T-helper 17 cell (primary cell): ENCODE results near the gene TMEM50B. TPM values are rescaled to one million over a fixed set of nuclear protein-coding genes. Genes with fewer than 3 reads are reported as not detected.

Experiments used
- ATAC-seq: fragments of 150-1000 bp; cut with Tn5 transposase; 2 replicates; pipeline ENCODE4 v1.10.0; 2021; ENCODE audit warnings: mild to moderate bottlenecking, moderate library complexity
- DNase-seq, 3 donors: peaks; one replicate each; pipeline versions ENCODE4 v3.0.0 to v3.0.0-alpha.2; 2020 to 2021
- H3K9me3 ChIP-seq: one replicate; pipeline ENCODE4 v1.7.0; 2013; ENCODE audit warnings: low read length, mild to moderate bottlenecking; ENCODE audit not compliant: control insufficient read depth, poor library complexity, severe bottlenecking
- H3K27ac Mint-ChIP-seq: one replicate; pipeline ENCODE4 v1.8.0; 2022; ENCODE audit warnings: mild to moderate bottlenecking, moderate library complexity, mixed read lengths
- H3K27me3 Mint-ChIP-seq: one replicate; pipeline ENCODE4 v1.8.0; 2022; ENCODE audit warnings: mixed read lengths
- H3K36me3 Mint-ChIP-seq: one replicate; pipeline ENCODE4 v1.8.0; 2022; ENCODE audit warnings: low read depth, mixed read lengths
- H3K4me1 Mint-ChIP-seq: one replicate; pipeline ENCODE4 v1.8.0; 2022; ENCODE audit warnings: mild to moderate bottlenecking, mixed read lengths
- H3K4me3 Mint-ChIP-seq: one replicate; pipeline ENCODE4 v1.8.0; 2022; ENCODE audit warnings: mild to moderate bottlenecking, moderate library complexity, mixed read lengths
- total RNA-seq, 4 donors: library from RNA in 2 of 4; stranded (reverse) in 2 of 4; gene quantifications; one replicate each; pipeline ENCODE4 v1.2.3 and lab custom pipeline; 2022 to 2026

Gene TMEM50B
- total RNA-seq, 2 donors from 2014 or later, result 41.7 to 60.3 TPM

- H3K9me3 ChIP-seq, result no peaks in the 10 kb centered on the region
- Mint-ChIP-seq H3K27me3 (no peaks in the 10 kb centered on the region), H3K4me3 (no peak overlapping the region), H3K27ac (peak overlapping the region; percentile 93), H3K4me1 (peaks cover 19% of the 10 kb centered on the region), H3K36me3 (peaks cover 2% of the 10 kb centered on the region)
- DNase-seq, result no peak
- ATAC-seq, result no peak
These were observed 46.2 kb downstream of the TMEM50B start for GRCh38 chr21:33433425-33434114.

DNA sequence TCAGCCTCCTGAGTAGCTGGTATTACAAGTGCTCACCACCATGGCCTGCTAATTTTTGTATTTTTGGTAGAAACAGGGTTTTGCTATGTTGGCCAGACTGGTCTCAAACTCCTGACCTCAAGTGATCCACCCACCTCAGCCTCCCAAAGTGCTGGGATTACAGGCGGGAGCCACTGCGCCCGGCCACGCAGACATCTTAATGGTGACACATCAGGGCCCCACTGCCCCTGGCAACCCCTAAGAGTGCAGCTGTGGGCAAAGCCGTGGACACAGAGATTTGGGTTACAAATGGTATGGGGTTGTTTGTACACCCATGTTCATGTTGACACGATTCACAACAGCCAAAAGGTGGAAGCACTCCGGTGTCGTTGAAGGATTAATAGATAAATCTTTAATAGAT lies 46.8 kb downstream of the TMEM50B start:
- no peak for DNase-seq
- Mint-ChIP-seq H3K36me3 (peaks cover 2% of the 10 kb centered on the region), H3K27me3 (no peaks in the 10 kb centered on the region), H3K27ac (peak overlapping the region; percentile 93), H3K4me1 (peaks cover 19% of the 10 kb centered on the region), H3K4me3 (no peak overlapping the region)
- no peaks in the 10 kb centered on the region for H3K9me3 ChIP-seq
- ATAC-seq, result no peak

GRCh38 chr21:33432496-33432895 lies 47.3 kb downstream of the TMEM50B start:
- no peak for ATAC-seq
- peak overlapping the region; percentile 93 for H3K27ac Mint-ChIP-seq
- peaks cover 19% of the 10 kb centered on the region for H3K4me1 Mint-ChIP-seq
- H3K9me3 ChIP-seq, result no peaks in the 10 kb centered on the region
- DNase-seq, result no peak
- H3K36me3 Mint-ChIP-seq, result peaks cover 2% of the 10 kb centered on the region
- no peaks in the 10 kb centered on the region for H3K27me3 Mint-ChIP-seq
- H3K4me3 Mint-ChIP-seq, result no peak overlapping the region

GRCh38 chr21:33430858-33431257 lies 48.9 kb downstream of the TMEM50B start:
- H3K9me3 ChIP-seq, result no peaks in the 10 kb centered on the region
- DNase-seq, result no peak
- H3K36me3 Mint-ChIP-seq, result peaks cover 2% of the 10 kb centered on the region
- no peak overlapping the region for H3K4me3 Mint-ChIP-seq
- ATAC-seq, result no peak
- no peaks in the 10 kb centered on the region for H3K27me3 Mint-ChIP-seq
- H3K27ac Mint-ChIP-seq, result no peak overlapping the region
- peaks cover 19% of the 10 kb centered on the region for H3K4me1 Mint-ChIP-seq

DNA sequence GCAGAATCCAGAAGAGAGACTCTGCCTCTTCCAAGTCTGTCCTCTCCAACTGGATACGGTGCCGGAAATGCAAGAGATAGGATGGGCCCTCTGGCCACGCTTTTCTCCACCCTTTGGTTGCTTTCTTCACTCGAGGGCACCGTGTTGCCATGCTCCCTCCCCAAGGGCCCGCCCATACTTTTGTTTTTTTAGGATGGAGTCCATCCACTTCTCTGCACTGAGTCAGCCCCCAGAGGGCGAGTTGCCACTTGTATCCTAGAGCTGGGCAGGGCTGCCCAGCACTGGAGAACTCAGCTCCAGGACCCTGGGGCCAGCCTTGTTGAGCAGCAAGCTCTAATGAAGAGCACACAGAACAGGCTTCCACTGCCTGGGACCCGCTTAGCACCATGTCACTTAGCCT lies 51.1 kb downstream of the TMEM50B start:
- H3K27me3 Mint-ChIP-seq, result no peaks in the 10 kb centered on the region
- no peak overlapping the region for H3K27ac Mint-ChIP-seq
- no peaks in the 10 kb centered on the region for H3K9me3 ChIP-seq
- H3K36me3 Mint-ChIP-seq, result peaks cover 2% of the 10 kb centered on the region
- H3K4me1 Mint-ChIP-seq, result peaks cover 5% of the 10 kb centered on the region
- H3K4me3 Mint-ChIP-seq, result no peak overlapping the region
- DNase-seq (no peak), ATAC-seq (no peak)

DNA sequence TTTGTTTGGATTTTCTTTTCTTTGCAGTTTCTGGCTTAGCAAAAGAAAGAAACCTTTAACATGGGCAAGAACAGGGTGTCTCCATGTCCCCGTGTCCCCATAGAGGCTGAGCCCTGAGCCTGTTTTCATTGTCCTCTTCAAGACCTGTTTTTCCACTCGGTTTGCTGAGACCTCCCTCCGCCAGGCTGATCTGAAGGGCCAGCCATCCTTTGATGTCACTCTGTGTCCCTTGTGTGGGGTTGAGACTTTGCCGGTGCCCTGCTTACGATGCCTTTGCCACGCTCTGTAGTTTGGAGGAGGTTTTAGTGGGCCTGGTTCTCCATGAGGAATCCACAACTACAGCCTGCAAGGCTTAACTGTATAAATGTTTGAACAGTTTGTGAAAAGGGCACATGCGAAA lies 52.7 kb downstream of the TMEM50B start:
- Mint-ChIP-seq H3K4me1 (peaks cover under 1% of the 10 kb centered on the region), H3K27ac (peak overlapping the region; percentile 41), H3K4me3 (no peak overlapping the region), H3K36me3 (peaks cover 4% of the 10 kb centered on the region), H3K27me3 (no peaks in the 10 kb centered on the region)
- ATAC-seq (no peak), DNase-seq (no peak)
- H3K9me3 ChIP-seq, result no peaks in the 10 kb centered on the region

- Mint-ChIP-seq H3K36me3 (peaks cover 4% of the 10 kb centered on the region), H3K27ac (no peak overlapping the region), H3K4me3 (no peak overlapping the region), H3K27me3 (no peaks in the 10 kb centered on the region), H3K4me1 (no peaks in the 10 kb centered on the region)
- DNase-seq, result no peak
- no peaks in the 10 kb centered on the region for H3K9me3 ChIP-seq
- no peak for ATAC-seq
These were observed 53.9 kb downstream of the TMEM50B start for GRCh38 chr21:33425825-33426224.

GRCh38 chr21:33424214-33424613 lies 55.6 kb downstream of the TMEM50B start:
- Mint-ChIP-seq H3K27me3 (no peaks in the 10 kb centered on the region), H3K36me3 (peaks cover 4% of the 10 kb centered on the region), H3K4me3 (no peak overlapping the region), H3K27ac (no peak overlapping the region), H3K4me1 (peaks cover 6% of the 10 kb centered on the region)
- no peaks in the 10 kb centered on the region for H3K9me3 ChIP-seq
- ATAC-seq (no peak), DNase-seq (no peak)

DNA sequence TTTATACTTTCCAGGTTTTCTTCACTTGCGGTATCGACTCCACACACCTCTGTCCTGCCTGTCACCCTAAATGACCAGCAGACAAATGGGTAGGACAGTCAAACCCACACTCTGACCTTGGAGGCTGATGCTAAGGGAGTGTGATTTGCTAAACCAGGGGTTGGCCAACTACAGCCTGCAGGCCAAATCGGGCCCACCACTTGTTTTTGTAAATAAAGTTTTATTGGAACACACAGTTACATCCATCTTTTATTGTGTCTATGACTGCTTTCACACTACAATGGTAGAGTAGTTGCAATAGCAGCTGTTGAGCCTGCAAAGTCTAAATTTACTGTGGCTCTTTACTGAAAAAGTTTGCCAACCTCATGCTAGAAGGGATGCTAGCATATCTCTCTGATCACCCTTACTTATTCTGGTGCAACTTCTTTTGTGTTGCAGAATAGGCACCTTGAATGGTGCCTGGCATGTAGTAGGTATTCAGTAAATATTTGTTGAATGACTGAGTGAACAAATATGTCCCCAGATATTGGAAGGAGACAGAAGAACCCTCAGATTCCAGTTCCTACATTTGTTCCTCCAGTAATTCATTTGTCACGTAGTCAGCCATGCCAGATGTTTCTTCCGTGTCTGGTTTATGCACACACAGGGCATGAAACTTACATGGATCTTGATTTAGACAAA lies 57.9 kb downstream of the TMEM50B start:
- H3K9me3 ChIP-seq, result no peaks in the 10 kb centered on the region
- no peak overlapping the region for H3K4me3 Mint-ChIP-seq
- DNase-seq (no peak), ATAC-seq (no peak)
- peaks cover 4% of the 10 kb centered on the region for H3K36me3 Mint-ChIP-seq
- peaks cover 6% of the 10 kb centered on the region for H3K4me1 Mint-ChIP-seq
- no peak overlapping the region for H3K27ac Mint-ChIP-seq
- no peaks in the 10 kb centered on the region for H3K27me3 Mint-ChIP-seq

DNA sequence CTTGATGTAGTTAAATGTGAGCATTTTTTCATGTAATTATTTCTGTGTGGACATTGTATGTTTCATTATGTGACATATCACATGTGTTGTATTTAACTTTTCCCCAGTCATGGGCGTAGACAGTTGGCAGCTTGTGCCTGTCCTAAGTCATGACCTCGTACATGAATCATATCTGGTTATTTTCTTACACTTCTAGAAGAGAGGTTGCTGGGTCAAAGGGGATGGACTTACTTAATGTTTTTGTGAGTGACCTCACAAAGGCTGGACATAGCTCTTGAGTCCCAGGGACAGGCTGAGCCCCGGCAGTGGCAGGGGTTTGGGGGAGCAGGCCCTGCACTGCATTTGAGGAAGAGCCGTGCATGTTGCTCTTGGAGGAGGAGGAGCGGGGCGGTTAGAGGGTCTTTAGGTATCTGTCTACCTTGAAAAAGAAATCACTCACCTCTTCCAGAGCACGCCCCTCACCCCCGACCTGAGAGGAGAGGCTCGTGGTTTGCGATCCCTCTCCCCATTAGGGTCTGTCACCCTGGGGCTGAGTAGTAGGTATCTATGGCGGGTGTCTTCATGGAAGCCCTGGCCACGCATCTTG lies 60.1 kb downstream of the TMEM50B start:
- H3K9me3 ChIP-seq, result no peaks in the 10 kb centered on the region
- Mint-ChIP-seq H3K27me3 (no peaks in the 10 kb centered on the region), H3K27ac (peak overlapping the region; percentile 69), H3K4me3 (no peak overlapping the region), H3K36me3 (peaks cover 4% of the 10 kb centered on the region), H3K4me1 (peaks cover 10% of the 10 kb centered on the region)
- DNase-seq (no peak), ATAC-seq (no peak)

DNA sequence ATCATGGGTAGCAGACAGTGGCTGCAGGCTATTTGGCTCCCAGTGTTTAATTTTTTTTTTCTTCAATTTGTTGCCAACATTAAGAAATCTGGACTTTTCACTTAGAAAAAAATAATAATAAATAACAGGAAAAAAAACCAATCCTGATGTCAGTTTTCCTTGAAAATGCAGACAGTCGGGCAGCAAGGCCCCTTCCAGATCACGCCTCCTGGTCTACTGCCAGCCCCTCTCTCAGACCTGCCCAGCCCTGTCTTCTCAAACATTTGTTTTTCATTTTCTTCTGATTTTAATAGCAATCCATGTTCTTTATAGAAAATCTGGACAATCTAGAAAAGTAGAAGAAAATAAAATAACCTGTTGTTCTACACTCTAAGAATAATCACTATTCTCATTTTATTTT lies 61.1 kb downstream of the TMEM50B start:
- peaks cover 4% of the 10 kb centered on the region for H3K36me3 Mint-ChIP-seq
- no peak overlapping the region for H3K27ac Mint-ChIP-seq
- ATAC-seq (no peak), DNase-seq (no peak)
- H3K4me1 Mint-ChIP-seq, result peaks cover 10% of the 10 kb centered on the region
- no peaks in the 10 kb centered on the region for H3K27me3 Mint-ChIP-seq
- H3K4me3 Mint-ChIP-seq, result no peak overlapping the region
- H3K9me3 ChIP-seq, result no peaks in the 10 kb centered on the region

DNA sequence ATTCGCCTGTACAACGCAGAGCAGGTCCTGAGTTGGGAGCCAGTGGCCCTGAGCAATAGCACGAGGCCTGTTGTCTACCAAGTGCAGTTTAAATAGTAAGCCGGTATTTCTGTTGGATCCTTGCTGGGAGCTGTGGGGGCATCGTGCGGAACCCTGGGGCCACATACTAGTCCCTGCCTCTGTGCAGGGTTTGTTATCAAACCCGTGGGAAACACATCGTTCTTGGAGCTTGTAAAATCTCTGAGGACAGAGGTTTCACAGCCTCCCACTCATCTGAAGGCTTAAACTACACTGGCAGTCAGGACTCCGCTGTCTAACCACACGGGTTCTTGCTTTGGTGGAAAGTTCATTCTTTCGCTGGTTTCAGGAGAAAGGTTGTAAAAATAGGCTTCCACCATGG lies 64.8 kb downstream of the TMEM50B start:
- Mint-ChIP-seq H3K27me3 (no peaks in the 10 kb centered on the region), H3K27ac (no peak overlapping the region), H3K4me1 (peaks cover 27% of the 10 kb centered on the region), H3K36me3 (no peaks in the 10 kb centered on the region), H3K4me3 (no peak overlapping the region)
- DNase-seq, result no peak
- no peaks in the 10 kb centered on the region for H3K9me3 ChIP-seq
- no peak for ATAC-seq

DNA sequence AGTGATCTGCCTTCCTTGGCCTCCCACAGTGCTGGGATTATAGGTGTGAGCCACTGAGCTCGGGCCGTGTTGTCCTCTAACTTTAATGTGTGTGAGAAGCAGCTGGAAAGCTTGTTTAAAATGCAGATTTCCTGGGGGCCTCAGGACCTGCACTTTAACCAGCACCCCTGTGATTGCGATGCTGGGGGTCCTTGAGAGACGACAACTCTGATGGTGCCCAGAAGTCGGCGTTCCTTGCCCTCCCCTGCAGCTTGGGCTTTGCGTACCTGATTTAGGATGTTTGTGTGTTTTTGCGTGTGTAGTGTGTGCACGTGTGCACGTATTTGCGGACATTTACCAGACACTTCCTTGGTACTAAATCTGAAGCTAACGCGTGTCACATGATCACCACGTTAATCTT lies 65.7 kb downstream of the TMEM50B start:
- Mint-ChIP-seq H3K36me3 (no peaks in the 10 kb centered on the region), H3K27ac (no peak overlapping the region), H3K4me1 (peaks cover 22% of the 10 kb centered on the region), H3K4me3 (no peak overlapping the region), H3K27me3 (no peaks in the 10 kb centered on the region)
- H3K9me3 ChIP-seq, result no peaks in the 10 kb centered on the region
- ATAC-seq (no peak), DNase-seq (no peak)
